OCI-LY7 (cell line): ENCODE measurements around the gene LRPAP1.
"Not testable (repeated sequence)": the region's sequence is repeated elsewhere in the genome, so short reads cannot be mapped to it uniquely, and the experiment has no call there.

Source experiments
- EZH2phosphoT487 ChIP-seq: fragments of 200-600 bp; sonication (generic); IDR thresholded peaks from 2 replicates; pipeline ENCODE4 v1.6.1; 2018; ENCODE audit warnings: low read depth, borderline replicate concordance, mild to moderate bottlenecking, mixed run types, antibody characterized with exemption, low read length, moderate library complexity, mixed read lengths
- TF ChIP-seq, protein P1 (sequence below): fragments of 200-600 bp; sonication (generic); conservative IDR thresholded peaks from 2 replicates; pipeline ENCODE4 v1.5.1; 2014; ENCODE audit warnings: mild to moderate bottlenecking, antibody characterized with exemption, low read length, moderate library complexity, mixed read lengths

DNA sequence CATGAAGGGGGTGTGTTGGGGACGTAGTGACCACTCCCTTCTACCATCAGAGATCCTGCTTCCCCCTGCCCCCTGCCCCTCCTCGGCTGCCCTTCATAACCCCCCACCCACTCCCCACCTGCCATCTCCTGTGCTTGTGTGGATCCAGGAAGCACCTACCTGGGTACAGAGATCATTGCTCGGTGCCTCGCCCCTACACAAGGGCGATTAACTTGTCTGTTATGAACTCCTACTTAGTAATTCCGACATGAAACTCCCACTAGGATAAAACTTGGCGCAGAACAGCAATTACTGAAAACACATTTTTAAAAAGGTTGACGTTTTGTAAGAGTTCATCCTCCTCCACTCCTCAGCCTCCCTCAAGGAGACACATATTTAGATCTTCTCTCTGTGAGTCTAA lies 11.2 kb upstream of the LRPAP1 start:
- TF ChIP-seq, protein P1, sequence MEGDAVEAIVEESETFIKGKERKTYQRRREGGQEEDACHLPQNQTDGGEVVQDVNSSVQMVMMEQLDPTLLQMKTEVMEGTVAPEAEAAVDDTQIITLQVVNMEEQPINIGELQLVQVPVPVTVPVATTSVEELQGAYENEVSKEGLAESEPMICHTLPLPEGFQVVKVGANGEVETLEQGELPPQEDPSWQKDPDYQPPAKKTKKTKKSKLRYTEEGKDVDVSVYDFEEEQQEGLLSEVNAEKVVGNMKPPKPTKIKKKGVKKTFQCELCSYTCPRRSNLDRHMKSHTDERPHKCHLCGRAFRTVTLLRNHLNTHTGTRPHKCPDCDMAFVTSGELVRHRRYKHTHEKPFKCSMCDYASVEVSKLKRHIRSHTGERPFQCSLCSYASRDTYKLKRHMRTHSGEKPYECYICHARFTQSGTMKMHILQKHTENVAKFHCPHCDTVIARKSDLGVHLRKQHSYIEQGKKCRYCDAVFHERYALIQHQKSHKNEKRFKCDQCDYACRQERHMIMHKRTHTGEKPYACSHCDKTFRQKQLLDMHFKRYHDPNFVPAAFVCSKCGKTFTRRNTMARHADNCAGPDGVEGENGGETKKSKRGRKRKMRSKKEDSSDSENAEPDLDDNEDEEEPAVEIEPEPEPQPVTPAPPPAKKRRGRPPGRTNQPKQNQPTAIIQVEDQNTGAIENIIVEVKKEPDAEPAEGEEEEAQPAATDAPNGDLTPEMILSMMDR, result not testable (repeated sequence)
- TF ChIP-seq EZH2phosphoT487, result not testable (repeated sequence)
